HG02943 (cell line): ENCODE data around the gene ABHD5.

Experiments used
- ATAC-seq: cut with Tn5 transposase; IDR thresholded peaks from one replicate; pipeline ENCODE4 v1.9.1; 2021; ENCODE audit warnings: mild to moderate bottlenecking, low read depth, moderate library complexity; ENCODE audit not compliant: unreplicated experiment

The ABHD5 gene

DNA sequence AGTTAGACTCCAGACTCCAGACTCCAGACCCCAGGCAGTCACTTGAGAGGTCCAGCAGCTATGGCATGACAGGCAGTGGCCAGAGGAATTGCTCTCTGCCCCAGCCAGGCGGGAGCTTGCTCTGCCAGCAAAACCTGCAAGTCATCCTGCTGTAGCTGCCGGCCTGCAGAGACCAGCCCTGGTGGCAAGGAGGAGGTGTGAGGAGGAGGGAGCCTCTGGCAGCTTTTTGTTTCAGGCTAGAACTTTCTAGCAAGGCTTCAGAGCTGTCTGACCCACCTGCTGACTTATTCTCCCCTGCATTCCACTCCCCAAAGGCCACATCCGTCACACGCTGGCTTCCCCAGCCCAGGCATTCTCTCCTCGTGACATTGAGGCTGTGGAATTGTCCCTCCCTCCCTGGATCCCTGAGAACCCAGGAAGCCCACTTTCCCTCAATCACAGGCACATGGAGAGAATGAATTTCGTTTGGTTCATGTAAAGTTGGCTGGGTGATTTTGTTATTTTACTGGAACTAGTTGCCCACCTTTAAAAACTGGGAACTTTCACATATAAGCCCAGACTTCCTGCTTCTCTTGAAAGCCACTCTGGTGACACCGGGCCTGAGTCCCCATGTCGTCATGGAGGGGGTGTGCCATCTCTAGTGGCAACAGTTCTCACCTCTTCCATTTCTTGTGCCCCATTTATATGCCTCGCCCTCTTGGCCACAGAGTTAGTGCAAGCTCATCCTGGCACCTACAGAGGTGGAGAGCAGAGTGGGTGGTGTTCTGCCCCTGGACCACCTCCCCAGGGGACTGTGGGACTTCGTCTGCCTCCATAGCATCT lies 82.7 kb downstream of the ABHD5 start:
- no peak for ATAC-seq

DNA sequence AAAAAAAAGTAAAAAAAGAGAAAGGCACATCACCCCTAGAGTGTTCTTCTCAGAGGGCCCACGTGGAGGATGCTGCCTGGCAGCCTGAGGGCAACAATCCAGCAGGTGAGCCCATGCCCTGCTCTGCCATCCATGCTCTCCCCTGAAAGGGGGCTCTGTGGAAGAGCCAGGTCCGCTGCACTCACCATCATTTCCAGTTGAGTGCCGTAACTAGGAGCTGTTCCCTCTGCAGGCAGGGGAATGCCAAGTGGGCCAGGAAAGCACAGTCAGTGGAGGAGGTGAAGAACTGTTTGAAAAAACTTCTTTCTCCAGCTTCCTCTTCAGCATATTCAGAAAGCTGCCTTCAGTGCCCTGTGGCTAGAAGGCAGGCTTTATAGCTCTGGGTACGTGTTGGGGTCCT lies 84.1 kb downstream of the ABHD5 start:
- ATAC-seq, result no peak

DNA sequence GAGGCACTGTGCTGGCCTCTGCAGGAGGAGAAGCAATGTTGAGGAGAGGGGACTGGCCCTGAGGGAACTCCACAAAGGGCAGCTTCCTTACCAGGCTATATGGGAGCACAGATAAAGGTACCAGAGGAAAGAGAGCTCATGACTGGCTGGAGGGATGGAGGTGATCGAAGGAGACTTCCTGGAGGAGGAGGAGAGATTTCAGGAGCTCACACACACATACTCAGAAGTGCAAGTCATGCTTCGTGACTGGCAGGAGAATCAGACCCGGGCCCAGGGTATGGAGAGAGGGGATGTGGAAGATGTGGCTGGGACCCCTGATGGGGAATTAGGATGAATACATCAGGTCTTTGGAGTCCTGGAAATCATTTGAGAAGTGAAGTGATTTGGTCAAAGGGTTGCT lies 85.4 kb downstream of the ABHD5 start:
- ATAC-seq, result no peak

DNA sequence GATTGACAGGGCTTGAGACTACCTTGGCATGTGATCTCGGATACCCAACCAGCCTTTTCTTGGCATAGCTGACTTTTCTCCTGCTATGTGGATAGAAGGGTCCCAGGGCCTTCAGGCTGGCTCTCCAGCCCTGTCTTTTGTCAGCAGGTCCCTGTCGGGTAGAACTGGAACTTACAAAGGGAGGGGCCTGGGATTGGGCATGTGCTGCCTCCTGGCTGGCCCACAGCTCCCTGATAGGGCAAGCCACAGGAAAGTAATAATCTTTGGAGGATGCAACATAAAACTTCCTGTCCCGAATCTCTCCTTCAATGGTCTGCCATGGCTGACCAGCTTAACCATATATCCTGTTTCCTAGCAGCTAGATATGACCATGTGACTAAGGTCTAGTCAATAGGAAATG lies 89.1 kb downstream of the ABHD5 start:
- ATAC-seq, result no peak

DNA sequence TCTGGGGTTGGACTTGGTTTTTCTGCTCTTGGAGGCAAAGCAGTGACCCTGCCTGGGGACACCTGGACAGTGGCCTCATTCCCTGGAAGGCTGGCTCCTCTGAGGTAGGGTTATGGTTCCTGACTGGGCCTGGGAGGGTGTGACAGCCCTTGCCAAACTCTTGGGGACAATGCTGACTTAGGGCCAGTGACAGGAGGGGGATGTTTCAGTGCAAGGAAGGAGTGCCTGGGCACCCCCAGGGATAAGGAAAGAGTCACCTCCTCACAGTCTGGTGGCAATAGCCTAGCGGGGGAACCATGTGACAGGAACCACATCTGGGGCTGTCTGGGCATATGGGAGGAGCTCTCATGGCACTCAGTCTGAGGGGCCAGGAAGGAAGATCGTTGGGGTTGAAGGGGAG lies 91.8 kb downstream of the ABHD5 start:
- ATAC-seq, result no peak
